C1 segment of cervical spinal cord (tissue), 14 donors: ENCODE measurements around the gene DES.
"Not testable (repeated sequence)": the region's sequence is repeated elsewhere in the genome, so short reads cannot be mapped to it uniquely, and the experiment has no call there.

Source experiments
- DNase-seq, 14 donors: peaks; one replicate each; lab custom pipeline; 2025; lab: John Stamatoyannopoulos, UW

DES gene

GRCh38 chr2:219399716-219400478 lies 18.3 kb upstream of the DES start:
- no peak for DNase-seq

- no peak for DNase-seq
Observed at GRCh38 chr2:219400562-219400961, 17.6 kb upstream of the DES start.

GRCh38 chr2:219401606-219402005 lies 16.6 kb upstream of the DES start:
- DNase-seq, result no peak

- DNase-seq, result peak in 7 of 14 donors; percentile 4 to 54 (median 24)
Observed at GRCh38 chr2:219402665-219403515, 15.3 kb upstream of the DES start.

- no peak for DNase-seq
Observed at GRCh38 chr2:219403861-219404260, 14.3 kb upstream of the DES start.

GRCh38 chr2:219404291-219404910 lies 13.8 kb upstream of the DES start:
- no peak for DNase-seq

GRCh38 chr2:219404954-219405353 lies 13.2 kb upstream of the DES start:
- no peak for DNase-seq

GRCh38 chr2:219405451-219405850 lies 12.7 kb upstream of the DES start:
- no peak for DNase-seq

GRCh38 chr2:219405958-219406860 lies 12.0 kb upstream of the DES start:
- DNase-seq, result no peak

- no peak for DNase-seq
Observed at GRCh38 chr2:219406861-219407230, 11.3 kb upstream of the DES start.

- not testable (repeated sequence) for DNase-seq
Observed at GRCh38 chr2:219407343-219407742, 10.8 kb upstream of the DES start.

GRCh38 chr2:219408204-219408603 lies 10.0 kb upstream of the DES start:
- DNase-seq, result no peak

GRCh38 chr2:219408631-219409030 lies 9.5 kb upstream of the DES start:
- no peak for DNase-seq

- no peak for DNase-seq
Observed at GRCh38 chr2:219409619-219410018, 8.6 kb upstream of the DES start.

- DNase-seq, result no peak
Observed at GRCh38 chr2:219410390-219410789, 7.8 kb upstream of the DES start.

GRCh38 chr2:219414857-219415256 lies 3.3 kb upstream of the DES start:
- no peak for DNase-seq

- DNase-seq, result no peak
Observed at GRCh38 chr2:219415580-219416234, 2.5 kb upstream of the DES start.

GRCh38 chr2:219416235-219416602 lies 2.0 kb upstream of the DES start:
- no peak for DNase-seq

GRCh38 chr2:219416938-219417337 lies 1.2 kb upstream of the DES start:
- no peak for DNase-seq

- DNase-seq, result no peak
Observed at GRCh38 chr2:219417374-219417773, 803 bp upstream of the DES start.

GRCh38 chr2:219419012-219419324 lies 791 bp downstream of the DES start:
- DNase-seq, result no peak
